ENCODE data around the gene GPC6.

DNA sequence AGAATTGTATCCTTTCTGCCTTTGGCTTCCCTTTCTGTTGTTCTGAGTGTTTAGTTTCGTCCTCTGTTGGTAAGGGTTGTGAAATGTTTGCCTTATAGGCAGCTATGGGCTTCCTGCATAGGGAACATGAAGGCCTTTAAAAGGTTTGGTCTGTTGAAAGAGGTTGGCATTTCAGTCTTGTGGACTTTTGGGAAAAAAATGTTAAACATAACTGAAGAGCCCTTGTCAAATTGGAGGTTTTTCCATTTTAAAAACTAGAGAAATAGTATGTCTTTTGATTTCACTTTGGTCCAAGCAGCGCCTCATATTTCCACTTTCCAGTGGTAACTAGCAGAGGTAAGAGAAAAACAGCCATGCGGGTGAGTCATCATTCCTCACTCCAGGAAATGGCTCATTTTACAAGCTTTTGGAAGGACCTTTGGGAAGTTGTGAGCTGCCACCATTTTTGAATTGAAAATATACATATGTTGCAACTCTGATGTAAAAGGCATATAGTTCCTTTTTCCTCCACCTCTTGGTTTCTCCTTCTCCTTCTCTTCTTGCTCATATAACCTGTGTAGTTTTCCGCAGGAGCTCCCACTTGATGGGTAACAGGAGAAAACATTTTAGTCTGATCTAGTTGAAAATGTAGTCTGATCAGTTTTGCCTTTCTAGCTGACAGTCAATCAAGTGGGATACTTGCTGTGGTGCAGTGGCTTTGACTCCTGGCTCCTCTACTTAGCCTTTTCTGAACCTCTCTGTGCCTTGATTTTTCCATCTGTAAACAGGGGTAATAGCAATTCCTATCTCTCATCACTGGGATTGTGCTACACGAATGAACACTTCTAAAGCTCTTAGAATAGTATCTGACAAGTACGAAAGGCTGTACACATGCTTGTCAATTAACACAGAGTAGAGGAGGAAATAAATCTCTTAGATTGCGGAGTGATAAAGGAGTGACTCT lies 23.0 kb downstream of the GPC6 start:
- TF ChIP-seq, protein P1, sequence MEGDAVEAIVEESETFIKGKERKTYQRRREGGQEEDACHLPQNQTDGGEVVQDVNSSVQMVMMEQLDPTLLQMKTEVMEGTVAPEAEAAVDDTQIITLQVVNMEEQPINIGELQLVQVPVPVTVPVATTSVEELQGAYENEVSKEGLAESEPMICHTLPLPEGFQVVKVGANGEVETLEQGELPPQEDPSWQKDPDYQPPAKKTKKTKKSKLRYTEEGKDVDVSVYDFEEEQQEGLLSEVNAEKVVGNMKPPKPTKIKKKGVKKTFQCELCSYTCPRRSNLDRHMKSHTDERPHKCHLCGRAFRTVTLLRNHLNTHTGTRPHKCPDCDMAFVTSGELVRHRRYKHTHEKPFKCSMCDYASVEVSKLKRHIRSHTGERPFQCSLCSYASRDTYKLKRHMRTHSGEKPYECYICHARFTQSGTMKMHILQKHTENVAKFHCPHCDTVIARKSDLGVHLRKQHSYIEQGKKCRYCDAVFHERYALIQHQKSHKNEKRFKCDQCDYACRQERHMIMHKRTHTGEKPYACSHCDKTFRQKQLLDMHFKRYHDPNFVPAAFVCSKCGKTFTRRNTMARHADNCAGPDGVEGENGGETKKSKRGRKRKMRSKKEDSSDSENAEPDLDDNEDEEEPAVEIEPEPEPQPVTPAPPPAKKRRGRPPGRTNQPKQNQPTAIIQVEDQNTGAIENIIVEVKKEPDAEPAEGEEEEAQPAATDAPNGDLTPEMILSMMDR (IDR thresholded peaks at IDR 0.05; ENCODE audit: low read length) = no peak
- no peak for TF ChIP-seq EZH2 (optimal IDR thresholded peaks at IDR 0.05; ENCODE audit: low read depth, low read length)
